ENCODE results near the gene SPATA24.
"Not testable (repeated sequence)": the region's sequence is repeated elsewhere in the genome, so short reads cannot be mapped to it uniquely, and the experiment has no call there.

The SPATA24 gene

DNA sequence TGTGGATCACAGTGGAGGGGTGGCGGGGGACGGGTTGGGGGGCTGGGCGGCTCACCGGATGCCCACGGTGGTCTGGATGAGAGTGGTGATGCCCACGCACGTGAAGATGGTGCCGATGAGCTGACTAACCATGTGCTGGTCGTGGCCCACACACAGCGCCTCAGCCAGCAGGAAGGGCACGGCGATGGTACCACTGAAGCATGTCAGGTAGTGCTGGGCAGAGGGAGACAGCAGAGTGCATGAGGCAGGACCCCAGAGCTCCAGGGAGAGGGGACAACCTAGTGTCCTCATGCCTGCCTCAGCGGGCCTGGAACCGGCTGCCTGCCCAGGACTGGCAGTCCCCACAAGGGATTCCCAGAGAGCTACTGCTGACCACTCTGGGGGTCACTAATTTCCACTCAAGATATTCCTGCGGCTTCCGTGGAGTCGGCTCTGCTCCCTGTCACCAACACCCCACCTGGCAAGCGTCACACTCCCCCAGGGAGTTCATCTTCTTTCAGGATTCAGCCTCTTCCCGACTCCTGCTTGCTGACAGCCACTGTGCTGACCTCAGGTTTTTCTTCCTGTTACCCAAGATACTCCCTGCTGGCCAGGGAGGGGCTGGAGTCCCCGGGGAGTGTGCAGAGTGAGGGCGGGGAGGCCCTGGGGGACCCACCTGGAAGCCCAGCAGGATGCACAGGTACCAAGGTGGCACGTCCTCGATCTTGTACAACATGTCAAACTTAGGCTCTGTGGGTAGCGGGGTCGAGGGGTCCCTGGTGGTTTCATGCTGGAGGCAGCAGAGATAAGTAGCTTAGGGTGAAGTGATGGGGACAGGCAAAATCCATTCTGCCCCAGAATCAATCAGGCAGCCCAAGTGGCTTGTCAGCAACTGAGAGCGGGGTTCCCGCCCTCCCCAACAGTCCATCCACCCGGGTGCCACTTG is 21.8 kb downstream of the SPATA24 start:
- DNase-seq, result no peak

DNA sequence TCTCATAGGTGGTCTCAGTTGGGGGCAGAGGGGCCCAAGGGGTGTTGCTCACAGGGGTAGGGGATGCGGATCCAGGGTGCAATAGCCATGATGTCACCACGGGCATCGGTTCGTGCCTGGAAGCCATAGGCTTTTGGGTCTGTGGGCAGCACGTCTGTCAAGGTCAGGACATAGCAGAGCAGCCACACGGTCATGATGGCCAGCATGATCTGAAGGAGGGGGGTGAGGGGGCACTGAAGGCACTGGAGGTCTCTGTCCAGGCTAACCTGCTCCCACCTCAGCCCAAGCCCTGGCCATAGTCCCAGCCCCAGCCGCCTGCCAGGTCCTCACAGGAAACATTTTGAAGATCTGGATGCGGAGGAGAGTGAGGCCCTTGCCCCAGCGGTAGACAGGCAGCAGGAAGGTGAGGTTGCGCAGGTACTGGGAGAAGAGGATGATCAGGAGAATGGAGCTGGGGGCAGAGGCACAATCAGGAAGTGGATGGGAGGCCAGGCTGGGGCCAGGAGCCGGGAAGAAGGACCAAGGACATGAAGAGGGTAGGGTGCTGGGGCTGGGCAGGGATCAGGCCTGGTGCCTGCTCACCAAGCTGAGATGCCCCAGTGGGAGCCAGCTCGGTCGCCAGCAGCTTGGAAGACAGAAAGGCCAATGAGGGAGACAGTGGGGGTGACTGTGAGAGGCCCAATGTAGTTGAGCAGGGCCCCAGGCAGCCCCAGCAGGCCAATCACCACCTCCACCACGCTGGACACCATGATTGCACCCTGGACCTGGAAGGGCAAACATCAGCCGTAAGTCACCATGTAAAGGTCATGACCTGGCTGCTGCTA is 24.1 kb downstream of the SPATA24 start:
- no peak for DNase-seq

DNA sequence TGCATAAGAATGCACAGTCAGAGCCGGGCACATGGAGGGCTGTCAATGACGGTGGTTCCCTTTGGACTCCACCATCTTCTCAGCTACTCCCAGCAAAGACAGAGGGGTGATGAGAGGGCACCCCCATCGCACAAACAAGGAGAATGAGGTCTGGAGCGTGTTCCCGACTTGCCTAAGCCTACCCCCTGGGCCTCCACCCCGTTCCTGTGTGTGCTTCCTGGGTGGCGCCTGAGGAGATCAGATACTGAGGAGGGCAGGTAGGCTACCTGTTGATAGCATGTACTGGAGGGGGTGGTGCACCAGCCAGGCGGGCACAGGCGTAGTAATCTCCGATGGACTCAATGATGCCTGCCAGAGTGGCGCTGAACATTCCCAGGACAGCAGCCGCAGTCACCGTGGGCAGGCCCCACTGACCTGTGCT is 24.9 kb downstream of the SPATA24 start:
- no peak for DNase-seq

DNA sequence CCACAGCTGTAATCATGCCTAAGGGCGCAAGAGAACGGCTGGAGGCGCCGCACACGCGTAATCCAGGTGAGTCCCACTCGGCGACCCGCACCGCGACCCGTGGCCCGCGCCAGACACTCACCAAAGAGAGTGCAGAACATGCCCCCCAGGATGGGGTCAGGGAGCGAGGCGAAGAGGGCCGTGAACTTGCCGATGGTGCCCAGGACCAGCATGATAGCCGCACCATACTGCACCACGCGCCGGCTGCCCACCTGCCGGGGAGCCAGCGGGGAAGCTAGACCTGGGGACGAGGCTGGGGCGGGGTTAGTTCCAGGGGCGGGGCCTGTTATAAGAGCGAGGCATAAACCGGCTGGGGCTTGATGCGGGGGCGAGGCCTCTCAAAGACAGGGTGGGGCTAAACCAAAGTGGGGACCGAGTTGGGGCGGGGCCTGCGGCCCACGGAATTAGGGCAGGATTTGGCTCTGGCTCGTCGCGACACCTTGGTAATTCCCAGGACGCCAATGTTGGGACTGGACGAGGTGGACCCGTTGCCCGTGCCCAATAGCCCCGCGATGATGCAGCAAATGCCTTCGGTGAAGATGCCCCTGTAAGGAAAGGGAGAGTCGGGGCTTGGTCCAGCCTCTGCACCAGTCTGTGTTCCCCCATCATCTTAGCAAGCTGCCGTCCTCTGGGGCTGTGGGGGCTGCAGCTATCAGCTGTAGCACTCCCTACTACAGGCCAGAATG is 25.6 kb downstream of the SPATA24 start:
- DNase-seq, result no peak

DNA sequence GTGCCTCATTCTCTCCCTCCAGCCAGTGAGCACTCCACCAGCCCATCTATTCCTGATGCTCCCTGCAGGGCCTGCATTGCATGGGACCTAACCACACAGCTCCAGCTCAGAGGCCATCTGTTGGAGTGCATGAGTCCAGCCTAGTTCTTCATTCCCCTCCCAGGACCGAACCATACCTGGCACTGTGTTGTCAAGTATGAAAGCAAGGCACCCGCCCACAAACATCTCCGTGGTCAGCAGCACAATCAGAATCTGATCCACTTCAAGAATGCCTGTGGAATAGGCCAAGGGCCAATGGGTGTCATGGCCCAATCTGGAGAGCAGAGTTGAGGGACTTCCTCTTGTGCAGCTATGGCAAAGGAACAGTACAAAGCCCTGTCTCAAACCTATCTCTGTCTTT is 26.7 kb downstream of the SPATA24 start:
- no peak for DNase-seq

DNA sequence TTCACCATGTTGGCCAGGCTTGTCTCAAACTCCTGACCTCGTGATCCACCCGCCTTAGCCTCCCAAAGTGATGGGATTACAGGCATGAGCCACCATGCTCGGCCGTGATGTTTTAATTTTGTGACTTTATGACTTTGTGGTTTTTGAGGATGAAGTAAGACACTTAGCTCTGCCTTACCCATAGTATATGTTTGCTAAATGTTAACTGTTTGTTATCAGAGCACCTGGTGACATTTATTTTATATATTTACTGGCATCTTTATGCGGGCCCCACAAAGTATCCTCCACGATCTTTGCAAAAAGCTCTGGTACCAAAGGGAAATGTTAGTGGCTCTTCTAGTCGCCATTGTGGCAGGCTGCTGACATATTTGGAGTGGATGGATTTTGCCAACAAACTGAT is 27.5 kb downstream of the SPATA24 start:
- DNase-seq, result no peak

DNA sequence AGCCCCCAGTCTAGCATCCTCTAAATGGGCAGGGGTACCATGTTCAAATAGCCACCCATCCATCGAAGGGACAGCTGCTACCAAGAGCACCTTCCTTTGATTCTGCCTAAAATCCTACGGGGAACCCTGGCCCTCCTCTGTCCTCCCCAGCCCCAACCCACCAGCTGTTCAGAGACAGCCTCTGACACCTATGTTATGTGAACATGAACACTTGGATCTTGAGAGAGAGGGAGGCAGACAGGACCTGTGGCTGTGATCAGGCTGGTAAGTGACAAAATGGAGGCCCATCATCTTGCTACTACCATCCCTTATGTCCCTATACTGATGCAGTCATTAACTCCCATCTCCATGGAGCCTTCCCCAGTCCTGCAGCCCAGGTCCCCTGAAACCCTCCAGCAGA is 29.0 kb downstream of the SPATA24 start:
- no peak for DNase-seq

DNA sequence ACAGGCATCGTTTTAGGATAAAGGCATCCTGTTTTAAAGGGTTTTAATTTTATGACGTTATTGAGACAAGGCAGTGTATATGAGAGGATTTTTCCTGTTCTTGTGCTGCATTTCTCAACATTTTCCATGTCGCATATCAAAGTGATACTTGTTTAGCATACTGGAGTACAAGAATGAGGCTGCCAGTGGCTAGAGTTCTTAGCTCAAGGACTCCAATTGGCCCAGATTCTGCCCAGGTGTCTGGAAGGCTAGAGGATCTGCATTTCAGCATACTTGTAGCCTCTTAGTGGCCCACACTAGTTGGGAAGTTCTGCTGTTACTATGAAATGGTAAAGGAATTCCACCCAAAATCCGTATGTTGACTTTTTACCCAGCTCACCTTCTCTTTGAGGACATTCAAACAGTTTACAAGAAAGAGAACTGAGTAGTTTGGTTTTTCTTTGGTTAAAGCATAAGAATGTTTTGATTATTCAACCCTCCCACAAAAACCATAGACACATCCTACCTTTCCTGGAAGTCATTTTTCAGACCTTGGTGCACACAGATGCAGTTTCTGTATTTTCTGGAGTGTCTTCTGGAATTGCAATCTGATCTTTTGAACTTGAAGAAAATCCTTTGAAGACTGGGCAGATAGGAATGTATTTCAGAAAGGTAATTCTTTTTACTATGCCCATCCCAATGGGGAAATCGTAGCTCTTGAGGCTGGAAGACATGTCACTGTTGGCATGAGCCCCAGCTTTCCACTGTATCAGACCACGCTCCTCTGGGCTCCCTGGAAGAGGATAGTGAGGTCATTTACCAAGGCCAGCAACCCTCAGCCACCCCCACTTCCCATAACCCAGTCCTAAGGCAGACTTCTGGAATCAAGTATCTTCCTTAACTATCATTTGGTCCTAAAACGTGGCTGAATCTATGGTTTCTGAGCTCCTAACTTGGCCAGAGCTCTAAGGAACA is 32.1 kb downstream of the SPATA24 start:
- DNase-seq, result no peak

DNA sequence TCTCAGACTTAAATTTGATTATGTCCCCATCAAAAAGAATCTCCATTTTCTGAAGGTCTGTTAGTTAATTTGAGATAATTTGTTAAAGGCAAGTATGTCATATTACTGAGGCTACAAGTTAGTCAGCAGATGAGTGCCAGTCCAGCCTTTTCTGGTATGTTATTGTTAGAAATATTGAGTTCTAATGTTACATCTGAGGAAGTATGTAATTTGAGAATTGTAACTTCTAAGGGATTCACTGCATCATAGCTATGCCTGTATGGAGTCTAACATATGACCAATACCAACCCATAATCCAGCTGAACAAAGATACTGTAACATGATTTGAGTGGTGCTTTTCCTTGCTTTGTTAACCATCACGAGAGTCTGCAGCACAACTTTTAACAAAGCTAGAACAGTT is 34.7 kb downstream of the SPATA24 start:
- DNase-seq, result no peak

DNA sequence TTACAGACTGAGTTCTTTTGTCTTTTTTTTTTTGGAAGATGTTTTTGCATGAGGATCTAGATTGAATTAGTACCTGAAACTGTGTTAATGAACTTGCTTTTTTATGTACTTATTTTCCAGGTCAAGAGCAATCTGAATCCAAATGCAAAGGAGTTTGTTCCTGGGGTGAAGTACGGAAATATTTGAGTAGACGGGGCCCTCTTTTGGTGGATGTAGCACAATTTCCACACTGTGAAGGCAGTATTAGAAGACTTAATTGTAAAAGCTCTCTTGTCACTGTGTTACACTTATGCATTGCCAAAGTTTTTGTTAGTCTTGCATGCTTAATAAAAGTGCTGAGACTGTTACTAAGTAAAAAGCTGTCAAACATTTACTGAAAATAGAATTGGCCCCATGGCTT is 35.3 kb downstream of the SPATA24 start:
- peak; percentile 17 for DNase-seq

DNA sequence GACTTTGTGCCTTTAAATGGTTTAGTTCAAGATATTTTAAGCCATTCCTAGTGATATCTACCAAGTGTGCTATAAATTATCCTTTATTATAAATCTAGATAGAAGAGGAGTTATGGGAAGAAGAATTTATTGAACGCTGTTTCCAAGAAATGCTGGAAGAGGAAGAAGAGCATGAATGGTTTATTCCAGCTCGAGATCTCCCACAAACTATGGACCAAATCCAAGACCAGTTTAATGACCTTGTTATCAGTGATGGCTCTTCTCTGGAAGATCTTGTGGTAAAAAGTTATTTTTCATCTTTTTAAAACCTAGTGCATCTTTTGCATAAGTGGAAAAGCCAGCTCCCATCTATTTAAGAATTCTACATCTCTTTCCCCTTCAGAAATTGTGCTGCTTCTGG is 39.4 kb downstream of the SPATA24 start:
- DNase-seq, result no peak

DNA sequence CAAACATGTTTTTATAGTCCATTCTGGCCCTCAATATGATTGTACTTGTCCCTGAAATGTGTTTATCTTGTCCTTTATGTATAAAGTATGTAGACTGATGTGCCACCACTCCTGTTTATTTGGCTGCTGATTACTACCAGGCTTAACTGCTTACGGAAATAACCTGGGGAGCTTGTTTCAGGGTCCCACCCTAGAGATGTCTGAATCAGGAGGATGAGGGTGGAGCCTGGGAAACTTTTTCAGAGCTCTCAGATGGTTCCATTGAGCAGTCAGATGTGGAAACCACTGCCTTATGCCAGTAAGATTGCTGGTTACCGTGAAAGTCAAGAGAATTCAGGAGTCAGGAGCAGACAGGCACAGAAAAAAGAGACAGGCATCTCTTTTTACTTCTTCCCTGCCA is 40.0 kb downstream of the SPATA24 start:
- DNase-seq, result no peak

DNA sequence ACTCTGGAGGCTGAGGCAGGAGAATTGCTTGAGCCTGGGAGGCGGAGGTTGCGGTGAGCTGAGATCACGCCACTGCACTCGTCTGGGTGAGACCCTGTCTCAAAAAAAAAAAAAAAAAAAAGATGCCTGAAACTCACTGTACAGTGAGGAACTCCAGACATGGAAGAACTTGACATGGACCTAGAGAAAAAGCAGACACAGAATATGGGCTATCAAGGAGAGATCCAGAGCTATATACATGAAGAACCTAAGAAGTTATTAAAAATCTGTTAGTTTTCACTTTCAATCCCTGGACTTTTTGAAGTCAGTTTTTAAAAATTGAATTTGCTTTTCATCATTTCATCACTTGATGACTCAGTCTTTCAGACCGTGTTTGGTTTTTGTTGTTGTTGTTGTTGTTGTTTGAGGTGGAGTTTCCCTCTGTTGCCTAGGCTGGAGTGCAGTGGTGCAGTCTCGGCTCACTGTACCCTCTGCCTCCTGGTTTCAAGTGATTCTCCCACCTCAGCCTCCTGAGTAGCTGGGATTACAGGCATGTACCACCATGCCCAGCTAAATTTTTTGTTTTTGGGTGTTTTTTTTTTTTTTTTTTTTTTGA is 42.0 kb downstream of the SPATA24 start:
- DNase-seq, result no peak

DNA sequence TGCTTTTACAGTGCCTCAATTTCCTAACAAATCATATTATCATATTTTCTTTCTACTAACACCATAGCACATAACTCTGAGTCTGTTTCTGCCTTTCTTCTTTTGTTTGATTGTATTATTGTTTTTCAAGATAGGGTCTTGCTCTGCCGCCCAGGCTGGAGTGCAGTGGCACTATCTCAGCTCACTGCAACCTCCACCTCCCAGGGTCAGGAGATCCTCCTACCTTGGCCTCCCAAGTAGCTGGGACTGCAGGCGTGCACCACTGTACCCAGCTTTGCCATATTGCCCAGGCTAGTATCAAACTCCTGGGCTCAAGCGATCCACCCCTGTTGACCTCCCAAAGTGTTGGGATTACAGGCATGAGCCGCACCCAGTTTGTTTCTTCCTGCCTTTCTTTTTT is 43.5 kb downstream of the SPATA24 start:
- DNase-seq, result no peak

DNA sequence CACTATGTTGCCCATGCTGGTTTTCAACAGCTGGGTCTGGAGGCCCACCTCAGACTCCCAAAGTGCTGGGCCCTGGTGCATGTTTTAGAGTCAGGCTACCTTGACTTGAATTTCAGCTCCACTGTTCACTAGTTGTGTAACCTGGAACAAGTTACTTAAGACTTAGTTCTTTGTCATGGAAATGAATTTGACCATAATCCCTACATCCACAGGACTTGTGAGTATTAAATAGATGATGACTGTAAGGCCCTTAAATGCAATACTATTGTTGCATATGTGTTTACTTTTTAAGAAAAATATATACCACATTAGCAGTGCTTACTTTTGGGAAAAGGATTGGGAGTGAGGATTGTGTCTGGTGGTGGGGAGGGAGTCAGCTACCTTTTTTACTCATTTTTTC is 45.8 kb downstream of the SPATA24 start:
- DNase-seq, result no peak

DNA sequence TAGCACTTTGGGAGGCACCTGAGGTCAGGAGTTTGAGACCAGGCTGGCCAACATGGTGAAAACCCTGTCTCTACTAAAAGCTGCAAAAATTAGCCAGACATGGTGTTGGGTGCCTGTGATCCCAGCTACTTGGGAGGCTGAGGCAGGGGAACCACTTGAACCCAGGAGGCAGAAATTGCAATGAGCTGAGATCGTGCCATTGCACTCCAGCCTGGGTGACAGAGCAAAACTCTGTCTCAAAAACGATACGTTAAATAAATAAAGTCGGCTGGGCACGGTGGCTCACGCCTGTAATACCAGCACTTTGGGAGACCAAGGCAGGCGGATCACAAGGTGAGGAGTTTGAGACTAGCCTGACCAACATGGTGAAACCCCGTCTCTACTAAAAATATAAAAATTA is 48.0 kb downstream of the SPATA24 start:
- not testable (repeated sequence) for DNase-seq

DNA sequence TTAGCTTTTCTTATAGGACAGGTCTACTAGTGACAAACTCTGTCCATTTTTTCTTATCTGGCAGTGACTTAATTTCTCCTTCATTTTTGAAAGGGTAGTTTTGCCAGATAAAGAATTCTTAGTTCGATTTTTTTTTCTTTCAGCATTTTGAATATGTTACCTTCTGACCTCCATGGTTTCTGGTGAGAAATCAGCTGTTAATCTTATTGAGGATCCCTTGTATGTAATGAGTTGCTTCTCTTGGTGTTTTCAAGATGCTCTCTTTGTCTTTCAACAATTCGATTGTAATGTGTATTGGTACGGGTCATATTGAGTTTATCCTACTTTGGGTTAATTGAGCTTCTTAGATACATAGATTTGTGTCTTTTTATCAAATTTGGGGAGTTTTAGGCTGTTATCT is 49.7 kb downstream of the SPATA24 start:
- DNase-seq, result no peak

DNA sequence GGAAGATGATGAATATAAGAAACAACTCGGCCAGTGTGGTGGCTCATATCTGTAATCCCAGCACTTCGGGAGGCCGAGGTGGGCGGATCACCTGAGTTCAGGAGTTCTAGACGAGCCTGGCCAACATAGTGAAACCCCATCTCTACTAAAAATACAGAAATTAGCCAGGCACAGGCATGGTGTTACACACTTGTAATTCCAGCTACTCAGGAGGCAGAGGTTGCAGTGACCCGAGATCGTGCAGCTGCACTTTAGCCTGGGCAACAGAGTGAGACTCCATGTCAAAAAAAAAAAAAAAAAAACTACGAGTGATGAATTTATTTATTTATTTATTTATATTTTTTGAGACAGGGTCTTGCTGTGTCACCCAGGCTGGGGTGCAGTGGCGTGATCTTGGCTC is 56.0 kb downstream of the SPATA24 start:
- DNase-seq, result not testable (repeated sequence)
